ENCODE measurements around the gene ETV6.

Gene ETV6

DNA sequence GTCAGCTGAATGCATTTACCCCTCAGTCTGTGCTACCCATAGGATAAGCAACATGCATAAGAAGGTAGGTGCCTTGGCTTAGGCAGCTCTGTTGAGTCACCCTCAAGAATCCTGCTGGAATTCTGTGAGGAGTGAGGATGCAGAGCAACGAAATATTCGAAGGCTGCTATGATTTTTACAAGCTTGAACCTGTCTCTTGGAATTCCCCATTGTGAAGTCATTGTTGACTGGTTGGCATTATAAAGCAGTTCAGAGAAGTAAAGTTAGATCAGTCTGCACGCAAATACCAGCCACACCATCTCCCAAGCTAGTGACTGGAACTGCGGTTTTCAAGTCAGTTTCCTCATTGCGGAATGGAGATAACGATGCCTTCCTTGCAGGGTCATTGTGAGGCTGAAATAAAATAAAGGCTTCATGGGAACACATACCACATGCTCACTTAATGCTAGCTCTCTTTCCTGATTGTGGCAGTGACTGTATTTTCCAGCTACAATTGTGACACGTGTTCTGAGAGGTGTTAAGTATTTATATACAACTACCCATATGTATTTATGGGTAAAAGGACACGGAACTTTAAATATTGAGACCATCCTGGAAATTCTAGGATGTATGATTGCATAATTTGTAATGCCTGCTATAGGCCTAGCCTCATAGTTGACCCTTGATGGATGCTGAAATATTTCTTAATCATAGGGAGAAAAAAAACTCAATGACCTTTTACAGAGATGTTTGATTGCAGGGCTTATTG lies 96.7 kb downstream of the ETV6 start:
- no peak for DNase-seq

DNA sequence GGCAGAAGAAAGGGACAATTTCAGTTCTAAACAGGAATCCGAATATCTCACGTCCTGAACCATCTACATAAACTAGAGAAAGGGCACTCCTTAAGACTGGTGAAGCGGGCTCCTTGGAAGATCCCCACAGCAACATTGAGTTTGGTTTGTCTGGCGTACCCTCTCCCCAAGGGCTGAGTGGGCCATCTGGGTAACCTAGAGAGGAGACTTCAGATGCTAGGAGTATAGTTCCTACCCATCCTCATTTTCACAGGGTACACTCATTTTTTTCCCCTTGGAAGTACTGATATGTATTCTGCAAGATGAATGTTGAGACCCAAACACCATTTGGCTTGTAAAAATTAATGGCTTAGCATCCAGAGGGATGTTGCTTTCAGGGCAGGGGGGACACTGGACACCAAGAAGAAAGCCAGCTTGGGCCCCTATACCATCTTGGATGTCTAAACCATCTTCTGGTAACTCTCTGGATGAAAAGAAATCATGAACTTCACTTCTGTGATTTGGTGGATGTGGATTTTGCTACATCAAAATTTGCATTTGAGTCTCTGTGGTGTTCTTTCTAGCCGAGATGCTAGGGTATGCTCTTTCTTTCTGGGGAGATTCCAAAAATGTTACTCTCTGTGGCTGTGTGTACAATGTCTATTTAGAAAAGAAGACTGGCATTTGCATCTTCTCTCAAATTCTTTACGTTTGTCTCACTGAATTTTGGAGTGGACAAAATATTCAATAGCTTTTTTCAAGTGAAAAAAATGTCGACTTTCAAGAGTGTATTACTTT lies 97.7 kb downstream of the ETV6 start:
- DNase-seq, result no peak

DNA sequence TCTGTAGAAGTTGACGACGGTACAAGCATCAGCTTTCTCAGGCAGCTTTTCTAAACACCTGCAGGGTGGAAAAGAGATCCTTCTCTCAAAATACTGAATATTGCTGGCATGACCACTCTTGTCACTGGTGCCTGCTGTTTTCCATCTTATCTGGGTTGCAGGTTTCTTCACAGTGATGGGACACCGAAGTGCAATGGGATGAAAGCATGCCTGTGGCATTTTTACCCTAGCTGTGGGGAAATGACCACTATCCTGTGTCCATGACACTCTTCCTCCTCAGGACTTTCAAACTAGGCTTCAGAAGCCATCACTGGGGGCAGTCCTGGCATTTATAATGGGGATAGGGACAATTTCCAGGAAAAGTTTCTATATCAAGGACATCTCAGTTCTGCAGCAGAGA lies 98.5 kb downstream of the ETV6 start:
- DNase-seq, result no peak

DNA sequence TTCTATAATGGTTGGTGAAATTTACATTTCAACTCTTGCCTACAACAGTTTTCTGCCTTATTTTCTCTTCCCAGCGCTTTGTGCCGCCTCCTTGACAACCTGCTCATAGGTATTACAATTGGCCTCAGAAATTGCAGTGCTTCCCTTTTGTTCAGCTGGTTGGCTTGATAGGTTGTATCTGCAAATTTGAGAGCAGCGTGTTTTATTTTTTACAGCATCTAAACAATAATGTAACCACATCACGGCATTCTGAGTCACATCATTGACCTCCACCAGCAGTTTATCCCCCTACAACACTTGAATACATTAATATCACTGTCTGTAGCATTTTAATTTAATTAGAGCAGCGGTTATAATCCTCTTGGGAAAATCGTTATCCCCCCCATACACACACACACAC lies 99.4 kb downstream of the ETV6 start:
- DNase-seq, result no peak

DNA sequence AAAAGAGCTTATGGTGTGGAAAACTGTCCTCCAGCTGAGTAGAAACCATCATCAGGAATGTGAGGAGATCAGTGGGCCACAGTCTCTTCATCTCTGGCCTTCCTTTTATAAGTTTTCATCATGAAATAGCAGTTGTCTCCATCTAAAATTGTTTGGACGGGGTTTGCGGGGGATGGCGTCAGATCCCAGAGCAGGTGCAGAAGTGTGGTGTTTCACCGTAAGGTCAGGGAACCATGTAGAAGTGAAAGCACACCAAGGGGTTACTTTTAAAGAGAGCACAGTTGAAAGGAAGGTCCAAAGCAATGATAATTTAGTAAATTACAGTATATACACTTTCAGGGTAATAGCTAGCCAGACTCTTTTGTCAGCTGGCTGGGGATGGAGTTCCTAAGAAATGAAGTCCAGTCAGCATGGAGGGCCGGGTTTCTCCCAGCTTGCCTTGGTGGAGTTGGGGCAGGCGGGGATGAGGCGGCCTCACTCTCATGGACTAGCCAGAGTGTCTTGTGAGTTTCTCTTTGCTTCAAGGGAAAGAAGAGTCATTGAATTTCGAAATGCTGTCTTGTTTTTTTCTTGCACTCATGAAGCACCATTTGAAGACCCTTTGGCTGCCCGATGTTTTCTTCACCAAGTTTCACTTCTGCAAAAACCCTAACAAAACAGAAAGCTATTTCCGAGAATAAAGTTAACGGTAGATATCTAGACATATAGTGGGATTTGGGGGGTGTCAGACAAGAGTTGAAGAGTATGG lies 100.6 kb downstream of the ETV6 start:
- no peak for DNase-seq

DNA sequence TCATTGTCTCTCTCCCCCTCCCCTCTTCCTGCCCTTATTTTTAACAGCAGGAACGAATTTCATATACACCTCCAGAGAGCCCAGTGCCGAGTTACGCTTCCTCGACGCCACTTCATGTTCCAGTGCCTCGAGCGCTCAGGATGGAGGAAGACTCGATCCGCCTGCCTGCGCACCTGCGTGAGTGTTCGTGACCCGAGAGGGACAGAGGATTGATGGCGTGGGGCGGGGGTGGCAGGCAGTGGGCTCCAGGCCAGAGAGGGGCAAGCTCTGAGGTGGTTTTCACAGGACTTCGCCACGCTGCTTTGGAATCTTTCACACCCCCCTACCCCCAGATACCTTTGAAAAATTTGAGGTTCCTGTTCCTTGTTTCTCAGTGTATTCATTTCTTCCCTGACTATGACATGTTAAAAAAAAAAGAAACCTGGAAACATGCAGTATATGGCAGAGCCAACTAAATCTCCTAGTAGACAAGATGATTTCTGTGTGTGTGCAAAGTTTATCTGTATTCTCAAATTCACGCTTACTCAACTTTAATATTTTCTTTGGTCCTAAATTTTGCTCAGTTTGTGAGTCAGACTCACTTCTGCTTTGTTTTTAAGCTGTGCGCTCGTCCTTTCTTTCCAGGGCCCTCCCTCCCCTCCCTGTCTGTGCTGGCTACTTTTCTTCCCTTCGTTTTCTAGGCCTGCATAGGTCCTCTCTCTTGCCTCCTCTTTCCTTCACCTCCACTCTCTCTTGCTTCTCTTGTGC lies 103.1 kb downstream of the ETV6 start:
- no peak for DNase-seq

DNA sequence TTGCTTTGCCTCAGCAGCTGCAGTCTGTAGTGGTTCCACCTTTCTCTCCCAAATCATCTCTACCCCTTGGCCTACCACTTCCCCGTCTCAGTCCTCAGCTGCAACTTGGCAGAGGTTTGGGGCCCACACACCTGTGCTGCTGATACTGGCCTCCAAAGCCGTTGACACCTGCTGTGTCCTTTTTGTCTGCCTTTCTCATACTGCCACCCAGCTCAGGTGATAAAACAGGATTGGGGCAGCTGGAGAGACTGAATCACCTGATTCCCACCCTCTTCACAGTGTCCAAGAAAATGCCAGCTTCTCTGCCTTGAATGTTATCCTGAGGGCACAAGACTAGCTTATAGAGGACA lies 103.7 kb downstream of the ETV6 start:
- DNase-seq, result no peak

DNA sequence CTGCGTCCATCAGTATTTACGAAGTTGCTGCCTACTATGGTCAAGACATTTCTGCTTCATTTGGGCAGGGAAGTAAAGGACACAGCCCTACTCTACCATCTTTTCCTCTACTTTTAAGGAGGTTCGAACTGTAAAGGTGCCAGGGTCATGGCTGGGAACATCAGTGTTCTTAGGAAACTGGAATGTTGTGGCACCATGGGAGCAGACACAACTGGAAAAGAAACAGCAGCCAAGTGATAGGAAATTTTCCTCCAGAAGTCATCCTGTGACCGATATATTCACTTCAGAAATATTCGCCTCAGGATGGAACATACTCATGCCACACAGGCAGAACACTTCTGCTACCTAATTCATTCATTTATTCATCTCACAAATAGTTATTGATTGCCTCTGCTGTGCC lies 104.4 kb downstream of the ETV6 start:
- no peak for DNase-seq

DNA sequence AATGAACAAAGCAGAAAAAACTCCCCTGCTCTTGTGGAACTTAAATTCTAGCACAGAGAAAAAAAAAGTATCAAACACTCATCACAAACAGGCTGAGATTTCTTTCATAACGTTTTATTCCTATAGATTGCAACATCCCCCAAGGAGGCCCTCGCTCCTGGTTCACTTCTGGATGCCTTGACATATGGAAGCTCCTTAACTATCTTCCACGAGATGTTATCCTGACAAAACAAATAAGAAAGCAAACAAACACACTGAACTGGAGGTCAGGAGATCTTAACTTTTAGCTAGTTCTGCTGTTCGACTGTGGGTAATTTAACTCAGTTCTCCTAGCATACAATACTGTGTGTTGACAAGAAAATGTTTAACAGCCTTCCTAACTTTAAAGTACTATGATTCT lies 104.8 kb downstream of the ETV6 start:
- no peak for DNase-seq

DNA sequence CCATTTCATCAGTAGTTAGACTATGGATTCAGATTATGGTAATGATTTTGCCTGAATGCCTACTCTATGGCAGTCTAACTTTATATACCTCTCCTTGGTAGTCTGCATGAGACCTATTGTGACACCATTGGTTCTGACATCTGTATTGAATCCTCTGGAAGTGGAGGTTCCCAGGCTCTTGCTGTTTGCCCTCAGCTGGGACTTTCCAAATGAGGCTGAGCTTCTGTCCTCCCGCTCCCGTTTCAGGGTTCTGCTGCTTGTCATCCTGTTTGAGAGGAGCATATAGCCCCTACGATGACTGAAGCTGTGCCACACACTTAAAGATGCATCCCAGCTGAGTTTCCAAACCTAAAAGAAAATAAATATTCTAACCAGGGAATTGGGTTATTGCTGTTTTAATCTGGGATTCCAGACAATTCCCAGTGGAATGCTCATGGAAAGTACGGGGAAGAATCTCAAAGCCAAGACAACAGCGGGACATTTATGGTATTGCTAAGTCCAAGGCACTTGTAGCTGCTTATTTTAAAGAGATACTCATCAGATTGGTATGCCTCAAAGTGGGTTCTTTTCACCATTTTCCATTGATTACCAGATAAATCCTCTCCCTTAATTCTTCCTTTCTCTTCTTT lies 105.9 kb downstream of the ETV6 start:
- no peak for DNase-seq

DNA sequence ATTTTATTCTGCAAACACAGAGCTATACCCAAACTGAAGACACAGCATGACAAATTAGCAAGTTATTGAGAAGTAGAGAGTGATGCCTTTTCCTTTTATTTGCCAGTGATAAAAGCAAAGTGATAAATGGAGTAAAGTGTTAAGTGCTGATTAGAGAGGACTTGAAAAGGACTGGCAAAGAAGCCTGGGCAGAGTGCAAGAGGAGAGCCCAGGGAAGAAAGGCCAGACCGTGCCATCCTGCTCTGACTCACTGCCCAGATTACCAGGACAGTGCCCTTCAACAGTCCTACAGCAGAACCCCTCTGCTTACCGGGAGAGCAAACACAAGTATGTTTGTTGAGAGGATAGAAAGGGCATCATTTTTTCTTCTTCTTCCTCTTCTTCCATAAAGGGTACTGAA lies 106.5 kb downstream of the ETV6 start:
- DNase-seq, result no peak

DNA sequence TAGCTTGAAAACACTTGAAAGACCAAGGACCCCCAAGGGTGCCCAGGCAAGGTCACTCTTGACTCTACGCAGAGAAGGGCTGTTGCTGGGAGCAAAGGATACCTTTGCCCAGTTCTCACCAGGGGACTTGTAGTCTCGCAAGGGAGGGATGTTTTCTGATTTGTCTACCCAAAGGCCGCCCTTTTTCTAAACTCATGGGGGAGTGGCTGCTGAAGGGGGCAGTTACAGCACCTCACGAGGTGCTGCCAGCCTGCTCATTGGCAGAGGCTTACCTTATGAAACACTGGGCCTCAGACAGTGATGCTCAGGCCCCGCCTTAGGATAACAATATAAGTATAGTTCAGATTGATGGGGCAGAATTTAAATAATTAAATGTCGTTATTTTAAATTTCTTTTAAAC lies 107.0 kb downstream of the ETV6 start:
- no peak for DNase-seq

DNA sequence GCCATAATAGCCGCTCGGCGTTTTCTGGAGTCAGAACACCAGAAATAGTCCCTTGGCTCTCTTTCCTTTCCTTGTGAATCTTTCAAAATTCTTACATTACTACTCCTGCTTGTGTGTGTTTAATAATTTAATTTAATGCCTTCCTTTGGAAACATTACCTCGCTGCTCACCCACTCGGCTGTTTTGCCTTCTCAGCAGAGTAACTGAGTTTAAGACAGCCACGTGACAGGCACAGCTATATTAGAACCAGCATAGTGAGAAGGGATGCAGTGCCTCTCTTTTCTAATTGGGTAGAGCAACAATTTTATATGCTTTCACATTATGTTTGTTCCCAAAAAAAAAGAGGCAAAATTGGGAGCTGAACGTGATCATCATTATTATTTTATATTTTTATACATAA lies 107.6 kb downstream of the ETV6 start:
- DNase-seq, result no peak

DNA sequence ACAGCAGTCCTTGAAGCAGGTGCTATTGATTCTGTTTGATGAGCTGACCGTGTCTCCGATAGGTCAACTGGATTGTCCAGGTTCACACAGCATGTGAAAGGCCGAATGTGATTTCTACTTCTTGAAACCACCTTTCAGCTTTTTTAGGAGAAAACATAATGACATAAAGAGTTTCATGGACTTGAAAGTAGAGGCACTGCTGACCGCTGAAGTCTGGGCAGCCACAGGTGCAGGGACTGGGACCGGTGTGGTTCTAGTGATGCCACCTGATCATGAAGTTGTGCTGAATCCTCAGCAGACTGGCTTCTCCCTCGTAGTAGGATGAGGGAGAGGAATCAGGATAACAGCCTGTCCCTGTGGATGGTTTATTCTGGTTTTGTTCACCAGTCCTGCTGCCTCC lies 108.1 kb downstream of the ETV6 start:
- no peak for DNase-seq

DNA sequence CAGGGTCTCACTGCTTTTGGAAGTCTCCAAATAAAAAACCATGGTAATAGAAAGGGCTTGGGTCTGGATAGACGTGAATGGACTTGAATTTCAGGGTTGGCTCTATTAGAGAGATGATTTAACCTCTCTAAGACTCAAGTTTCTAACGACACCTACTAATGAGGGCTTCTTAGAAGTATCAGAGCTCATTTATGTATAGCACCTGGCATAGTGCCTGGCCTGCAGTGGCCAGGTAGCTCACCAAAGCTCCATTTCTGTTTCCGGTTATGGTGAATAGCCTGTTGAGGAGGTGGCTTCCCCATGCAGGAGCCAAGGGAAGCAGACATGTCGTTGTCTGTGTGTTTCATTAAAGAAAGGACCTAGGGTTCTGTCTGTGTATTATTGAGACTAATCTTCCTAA lies 108.6 kb downstream of the ETV6 start:
- DNase-seq, result no peak

DNA sequence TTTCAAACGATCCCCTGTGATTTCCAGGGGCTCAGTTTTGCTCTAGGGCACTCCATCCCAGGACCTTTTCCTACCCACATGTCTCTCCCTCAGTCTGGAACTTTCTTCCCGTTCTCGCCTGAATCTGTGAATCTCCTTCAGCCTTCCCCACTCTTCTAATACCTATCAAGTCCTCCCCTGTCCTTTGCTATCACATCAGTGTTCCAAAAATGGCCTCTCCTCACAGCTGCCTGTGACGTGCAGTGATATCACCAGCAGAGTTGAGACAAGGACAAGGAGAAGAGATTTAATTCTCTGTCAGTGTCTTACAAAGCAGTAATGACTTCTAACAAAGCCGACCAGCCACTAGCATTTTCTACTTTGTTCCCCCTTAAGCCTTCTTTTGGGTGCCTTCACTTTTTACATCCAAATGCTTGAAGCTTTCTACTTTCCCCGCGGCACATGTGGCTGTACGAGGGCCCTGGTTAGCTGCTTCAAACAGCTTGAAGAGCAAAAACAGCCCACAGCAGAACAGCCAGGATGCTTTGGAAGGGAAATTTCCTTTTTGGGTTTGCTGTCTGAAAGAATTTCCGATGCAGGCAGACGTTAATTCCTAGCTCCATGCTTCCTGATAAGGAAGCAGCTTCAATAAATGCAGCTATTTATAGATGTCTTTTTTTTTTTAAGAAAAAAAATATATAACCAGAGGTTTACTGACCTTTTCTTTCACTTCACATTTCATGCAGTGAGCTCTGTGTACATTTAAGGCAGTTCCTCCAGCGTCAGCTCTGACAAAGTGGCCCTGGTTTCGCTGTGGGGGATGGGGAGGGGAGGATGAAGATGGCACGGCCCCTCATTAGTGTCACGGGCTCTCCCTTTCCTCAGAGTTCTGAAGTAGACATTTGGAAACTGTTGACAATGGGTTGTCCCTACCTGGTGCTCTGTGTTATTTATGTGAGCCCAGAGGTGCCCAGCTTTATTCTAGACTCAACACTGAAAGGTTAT lies 109.3 kb downstream of the ETV6 start:
- no peak for DNase-seq

DNA sequence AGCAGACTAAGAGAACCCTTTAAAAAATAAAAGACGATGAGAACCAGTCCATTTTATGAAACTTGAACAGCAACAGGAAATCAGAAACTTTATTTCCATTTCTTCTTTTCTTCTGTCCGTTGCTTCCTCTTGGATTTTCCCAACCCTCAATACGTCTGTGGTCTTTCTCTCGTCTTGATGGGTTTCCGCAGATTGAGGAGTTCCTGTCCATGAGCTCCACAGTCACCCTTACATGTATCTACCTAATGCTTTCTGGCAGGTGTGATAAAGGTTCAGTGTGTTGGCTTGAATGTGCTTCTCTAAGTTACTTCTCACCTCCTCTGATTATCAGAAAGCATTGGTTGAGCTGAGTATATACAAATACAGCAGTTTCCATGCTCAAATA lies 110.0 kb downstream of the ETV6 start:
- DNase-seq, result no peak

DNA sequence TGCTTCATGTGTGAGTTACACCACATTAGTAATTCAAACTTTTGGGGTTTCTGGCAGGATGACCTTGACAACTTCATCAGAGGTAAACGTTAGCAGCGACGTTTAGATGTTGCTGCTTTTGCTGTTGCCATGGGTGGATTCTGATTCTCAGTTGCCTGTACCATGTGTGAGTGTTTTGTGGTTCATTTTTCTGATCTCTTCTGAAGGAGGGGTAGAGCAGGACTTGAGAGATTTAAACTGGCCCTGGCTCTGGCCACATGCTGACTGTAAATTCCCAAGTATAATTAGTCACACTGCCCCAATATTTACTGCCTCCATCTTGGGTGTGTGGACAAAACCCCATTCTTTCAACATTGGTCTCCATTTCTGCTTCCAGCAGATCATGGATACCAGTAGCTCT lies 110.4 kb downstream of the ETV6 start:
- DNase-seq, result no peak

DNA sequence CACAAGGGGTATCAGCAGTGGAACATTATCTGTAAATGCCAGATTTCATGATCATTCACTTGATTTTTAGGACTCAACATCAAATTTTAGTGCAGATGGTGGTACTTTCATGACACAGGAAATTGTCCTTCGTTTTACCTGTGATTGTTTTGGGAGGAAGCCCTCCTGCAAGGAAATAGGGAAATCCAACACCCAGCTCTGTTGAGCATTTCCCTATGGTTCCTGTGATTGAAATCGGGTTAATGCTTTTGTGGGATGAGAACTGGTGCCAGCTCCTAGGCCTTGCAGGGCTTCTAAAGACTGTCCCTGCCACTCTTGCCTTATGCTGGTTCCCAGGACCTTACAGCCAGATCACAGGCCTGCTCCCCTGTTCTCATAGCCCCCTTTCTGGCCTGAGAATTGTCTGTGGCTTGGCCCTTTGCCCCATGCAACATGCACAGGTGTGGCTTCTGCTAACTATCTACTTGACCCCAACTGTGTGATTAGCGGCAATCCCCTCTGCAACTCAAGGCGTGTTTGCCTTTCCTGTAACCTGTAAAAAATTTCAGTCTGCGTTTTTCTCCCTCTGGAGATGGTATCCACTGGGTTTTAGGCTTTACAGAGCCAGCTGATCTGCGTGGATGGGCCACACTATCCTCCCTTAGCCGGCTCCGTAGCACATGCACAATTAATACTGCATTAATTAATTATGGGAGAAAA lies 112.5 kb downstream of the ETV6 start:
- no peak for DNase-seq

DNA sequence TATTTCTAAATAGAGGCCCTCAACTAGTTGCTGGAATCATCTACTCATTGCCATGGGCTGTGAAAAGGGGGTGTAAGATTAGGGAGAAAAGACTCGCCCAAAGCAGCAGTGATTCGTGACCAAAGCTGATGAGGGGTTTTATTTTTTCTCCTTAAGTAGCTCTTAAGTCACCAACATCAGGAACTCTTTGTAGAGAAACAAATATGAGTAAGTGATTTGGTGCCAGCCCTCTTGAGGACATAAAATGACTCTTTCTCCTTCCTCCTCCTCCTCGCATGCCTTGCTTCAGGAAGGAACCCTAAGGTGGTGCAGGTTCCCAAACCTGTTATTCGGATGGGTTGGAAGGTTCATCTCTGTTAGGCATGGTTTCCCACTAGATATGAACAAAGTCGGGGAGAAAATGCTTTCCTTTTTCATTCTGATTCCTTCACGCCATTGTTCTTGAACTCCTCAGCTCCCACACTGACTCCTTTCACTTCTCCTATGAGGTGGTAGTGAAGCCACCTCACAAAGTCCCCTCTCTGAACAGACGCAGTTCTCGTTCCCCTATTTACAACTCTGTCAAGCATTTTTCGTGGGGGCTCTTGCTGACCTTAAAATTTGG lies 113.4 kb downstream of the ETV6 start:
- DNase-seq, result no peak
